Hematopoietic multipotent progenitor cell treated with erythropoietin and hydrocortisone succinate and interleukin-3 and kit ligand, for 6 days (in vitro differentiated cells): Measurements from ENCODE around the gene SNURF.
A peak's percentile ranks its signal among the peaks of the same experiment; 100 is the strongest.
"Not testable (repeated sequence)": the region's sequence is repeated elsewhere in the genome, so short reads cannot be mapped to it uniquely, and the experiment has no call there.

Experiments
- DNase-seq: peaks from one replicate; pipeline ENCODE4 v3.0.0-alpha.2; 2015

Gene SNURF, protein sequence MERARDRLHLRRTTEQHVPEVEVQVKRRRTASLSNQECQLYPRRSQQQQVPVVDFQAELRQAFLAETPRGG

DNA sequence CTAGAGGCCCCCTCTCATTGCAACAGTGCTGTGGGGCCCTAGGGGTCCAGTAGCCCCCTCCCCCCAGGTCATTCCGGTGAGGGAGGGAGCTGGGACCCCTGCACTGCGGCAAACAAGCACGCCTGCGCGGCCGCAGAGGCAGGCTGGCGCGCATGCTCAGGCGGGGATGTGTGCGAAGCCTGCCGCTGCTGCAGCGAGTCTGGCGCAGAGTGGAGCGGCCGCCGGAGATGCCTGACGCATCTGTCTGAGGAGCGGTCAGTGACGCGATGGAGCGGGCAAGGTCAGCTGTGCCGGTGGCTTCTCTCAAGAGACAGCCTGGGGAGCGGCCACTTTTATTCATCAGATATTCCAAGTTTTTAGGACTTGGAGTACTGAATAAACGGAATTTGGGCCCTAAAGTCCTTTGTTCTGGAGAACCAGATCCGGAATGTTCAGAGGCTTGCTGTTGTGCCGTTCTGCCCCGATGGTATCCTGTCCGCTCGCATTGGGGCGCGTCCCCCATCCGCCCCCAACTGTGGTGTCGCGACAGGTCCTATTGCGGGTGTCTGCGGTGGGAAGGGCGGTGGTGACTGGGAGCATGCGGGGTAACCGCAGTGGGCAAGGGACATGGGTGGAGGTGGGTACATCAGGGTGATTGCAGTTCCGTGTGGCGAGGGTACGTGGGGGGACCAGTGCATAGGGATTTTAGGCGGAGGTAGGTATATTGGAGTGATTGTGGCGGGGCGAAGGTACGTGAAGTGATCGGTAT lies at the start of gene SNURF, which contains the start of gene SNRPN:
Gene SNURF, plus strand, starts transcription at position 205 of the 748 bp plus-strand sequence. Its CDS starts 62 bp downstream, at position 267.
Gene SNRPN, plus strand, starts transcription at position 205 of the 748 bp plus-strand sequence. CDS start 19,467 bp downstream, outside the sequence.
- peak; percentile 73 for DNase-seq

DNA sequence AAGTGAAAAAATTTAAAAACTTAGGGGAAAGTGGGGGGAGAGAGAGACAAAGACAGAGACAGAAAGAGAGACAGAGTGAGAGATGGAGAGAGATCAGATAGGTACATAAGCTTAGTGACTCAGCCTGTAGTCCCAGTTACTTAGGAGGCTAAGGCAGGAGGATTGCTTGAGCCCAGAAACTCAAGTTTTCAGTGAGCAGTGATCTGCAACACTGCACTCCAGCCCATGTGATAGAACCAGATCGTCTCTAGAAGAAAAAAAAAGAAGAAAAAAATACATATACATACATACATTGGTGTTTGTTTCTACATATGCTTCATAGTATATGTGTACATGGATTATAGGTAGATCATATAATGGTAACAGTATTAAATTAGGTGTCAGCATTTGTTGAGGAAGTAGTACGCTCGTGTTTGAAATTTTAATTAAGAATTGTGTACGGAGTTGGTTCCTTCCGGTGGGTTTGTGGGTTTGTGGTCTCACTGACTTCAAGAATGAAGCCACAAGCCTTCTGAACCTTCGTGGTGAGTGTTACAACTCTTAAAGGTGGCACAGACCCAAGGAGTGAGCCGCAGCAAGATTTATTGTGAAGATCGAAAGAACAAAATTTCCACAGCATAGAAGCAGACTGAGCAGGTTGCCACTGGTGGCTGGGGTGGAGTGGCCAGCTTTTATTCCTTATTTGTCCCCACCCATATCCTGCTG lies 38.3 kb upstream of the SNURF start:
- peak; percentile 23 for DNase-seq

DNA sequence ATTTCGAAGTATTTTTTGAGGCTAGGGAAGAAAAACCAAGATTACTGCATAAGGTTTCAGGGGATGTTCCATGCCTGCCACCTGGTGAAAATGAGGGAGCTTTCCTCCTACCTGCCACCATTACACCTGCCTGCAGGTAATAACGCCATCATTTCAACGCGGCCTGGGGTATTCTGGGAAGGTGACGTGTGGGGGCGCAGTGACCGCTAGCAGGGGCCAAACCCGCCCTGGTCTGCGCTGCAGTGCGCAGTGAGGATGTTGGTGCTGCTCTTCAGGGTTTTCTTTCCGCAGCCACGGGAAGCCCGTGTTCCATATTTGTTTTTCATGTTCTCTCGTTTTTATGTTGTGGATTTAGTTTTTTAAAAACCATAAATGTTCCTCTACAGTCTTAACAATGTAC lies 37.4 kb upstream of the SNURF start:
- no peak for DNase-seq

DNA sequence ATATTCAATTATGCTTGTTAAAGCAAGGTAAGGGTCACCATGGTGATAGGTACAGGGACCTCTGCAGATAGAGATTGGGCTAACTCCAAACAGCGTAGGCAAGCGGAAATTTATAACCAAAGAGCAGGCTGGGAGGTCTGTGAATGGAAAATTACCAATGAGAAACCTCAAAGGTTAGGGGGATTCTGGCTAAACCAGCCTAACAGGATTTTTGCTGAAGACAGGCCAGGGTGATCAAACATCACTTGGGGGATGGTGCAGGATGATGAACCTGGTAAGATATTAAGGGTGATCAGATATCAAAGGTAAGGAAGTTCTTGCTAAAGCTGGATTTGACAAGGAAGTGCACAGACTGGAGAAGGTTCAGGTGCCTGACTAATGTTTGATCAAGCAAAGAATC lies 35.3 kb upstream of the SNURF start:
- no peak for DNase-seq

DNA sequence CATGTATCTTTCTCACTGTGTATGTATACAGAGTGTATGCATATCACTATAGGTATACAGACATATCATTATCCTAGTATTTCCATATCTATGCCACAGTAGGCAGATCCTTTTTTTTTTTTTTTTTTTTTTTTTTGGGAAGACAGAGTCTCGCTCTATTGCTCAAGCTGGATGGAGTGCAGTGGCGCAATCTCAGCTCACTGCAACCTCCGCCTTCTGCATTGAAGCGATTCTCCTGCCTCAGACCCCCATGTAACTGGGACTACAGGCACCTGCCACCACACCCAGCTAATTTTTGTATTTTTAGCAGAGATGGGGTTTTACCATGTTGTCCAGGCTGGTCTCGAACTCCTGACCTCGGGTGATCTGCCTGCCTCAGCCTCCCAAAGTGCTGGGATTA lies 32.0 kb upstream of the SNURF start:
- not testable (repeated sequence) for DNase-seq

DNA sequence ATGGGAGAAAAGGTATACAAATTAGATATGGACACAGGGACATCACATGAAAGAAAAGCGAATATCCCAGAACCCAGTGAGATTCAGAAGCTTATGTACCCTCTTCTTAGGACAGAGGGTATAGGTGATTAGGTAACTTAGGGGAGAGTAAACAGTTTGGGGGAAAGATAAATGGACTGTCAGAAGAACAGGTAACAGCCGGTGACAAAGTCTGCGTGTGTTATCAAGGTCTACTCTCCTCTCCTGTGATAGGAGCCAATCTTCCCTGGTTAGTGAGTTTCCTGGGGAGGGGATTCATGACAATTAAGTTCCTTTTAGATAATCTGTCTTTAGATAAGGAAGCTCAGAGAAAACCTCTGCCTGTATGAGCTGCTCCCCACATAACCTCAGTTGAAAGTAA lies 30.6 kb upstream of the SNURF start:
- no peak for DNase-seq

DNA sequence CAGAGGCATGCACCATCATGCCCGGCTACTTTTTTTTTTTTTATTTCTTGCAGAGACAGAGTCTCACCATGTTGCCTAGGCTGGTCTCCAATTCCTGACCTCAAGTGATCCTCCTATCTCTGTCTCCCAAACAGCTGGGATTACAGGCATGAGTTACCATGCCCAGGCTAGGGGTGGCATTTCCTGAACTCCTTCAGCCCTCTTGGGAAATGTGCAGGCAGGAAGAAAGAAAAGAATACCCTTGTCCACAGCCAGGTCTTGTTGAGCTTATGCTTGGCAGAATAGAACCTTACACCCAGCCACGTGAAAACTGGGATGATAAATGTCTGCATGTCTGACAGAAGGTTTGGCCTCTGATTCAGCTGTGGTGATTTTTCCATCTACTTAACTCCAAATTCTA lies 30.2 kb upstream of the SNURF start:
- DNase-seq: no peak

DNA sequence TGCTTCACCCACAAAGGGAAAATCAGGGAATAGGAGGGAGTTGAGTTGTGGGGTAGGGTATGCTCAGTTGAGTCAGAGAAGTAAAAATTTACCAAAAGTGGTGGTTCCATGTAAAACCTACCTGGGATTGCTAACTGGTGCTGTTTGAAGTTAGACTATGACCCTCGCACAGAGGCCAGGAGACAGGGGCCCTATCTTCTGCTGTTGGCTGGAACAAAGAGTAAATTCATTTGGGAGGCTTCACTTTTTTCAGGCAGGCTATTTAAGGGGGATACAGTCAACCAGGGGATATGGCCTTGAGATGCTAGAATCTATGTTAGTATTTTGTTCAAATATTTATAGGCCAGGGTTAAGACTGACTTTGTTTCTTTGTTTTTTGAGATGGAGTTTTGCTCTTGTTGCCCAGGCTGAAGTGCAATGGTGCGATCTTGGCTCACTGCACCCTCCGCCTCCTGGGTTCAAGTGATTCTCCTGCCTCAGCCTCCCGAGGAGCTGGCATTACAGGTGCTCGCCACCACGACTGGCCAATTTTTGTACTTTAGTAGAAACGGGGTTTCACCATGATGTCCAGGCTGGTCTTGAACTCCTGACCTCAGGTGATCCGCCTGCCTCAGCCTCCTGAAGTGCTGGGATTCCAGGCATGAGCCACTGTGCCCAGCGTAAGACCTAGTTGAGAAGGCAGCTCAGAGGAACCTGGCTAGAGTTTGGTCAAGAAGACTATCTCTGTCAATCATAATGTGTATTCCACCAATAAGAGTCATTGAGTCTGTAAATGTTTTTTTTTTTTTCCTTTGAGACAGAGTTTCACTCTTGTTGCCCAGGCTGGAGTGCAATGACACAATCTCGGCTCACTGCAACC lies 22.7 kb upstream of the SNURF start:
- not testable (repeated sequence) for DNase-seq

DNA sequence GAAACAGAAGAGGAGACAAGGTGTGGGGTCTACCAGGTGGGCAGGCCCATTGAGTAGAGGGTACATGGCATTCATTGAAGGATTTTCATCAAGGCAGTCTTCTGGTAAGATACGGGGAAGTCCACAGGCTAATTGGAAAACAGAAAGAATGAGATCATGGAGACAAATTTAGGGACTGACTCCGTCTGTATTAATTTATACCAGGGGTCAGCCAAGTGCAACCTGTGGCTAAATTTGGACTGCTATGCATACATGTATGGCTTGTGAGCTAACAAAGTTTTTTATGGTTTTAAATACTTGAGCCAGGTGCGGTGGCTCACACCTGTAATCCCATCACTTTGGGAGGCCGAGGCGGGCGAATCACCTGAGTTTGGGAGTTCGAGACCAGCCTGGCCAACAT lies 21.1 kb upstream of the SNURF start:
- DNase-seq: no peak

DNA sequence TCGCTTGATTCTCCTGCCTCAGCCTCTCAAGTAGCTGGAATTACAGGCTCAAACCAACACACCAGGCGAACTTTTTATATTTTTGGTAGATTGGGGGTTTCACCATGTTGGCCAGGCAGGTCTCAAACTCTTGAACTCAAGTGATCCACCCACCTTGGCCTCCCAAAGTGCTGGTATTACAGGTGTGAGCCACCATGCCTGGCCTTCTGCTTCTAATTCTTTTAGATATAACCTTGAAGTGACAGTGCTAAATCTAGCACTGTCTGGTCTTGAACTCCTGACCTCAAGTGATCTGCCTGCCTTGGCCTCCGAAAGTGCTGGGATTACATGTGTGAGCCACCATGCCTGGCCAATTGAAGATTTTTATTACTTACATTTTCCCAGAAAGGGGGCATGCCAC lies 16.6 kb upstream of the SNURF start:
- DNase-seq: not testable (repeated sequence)

DNA sequence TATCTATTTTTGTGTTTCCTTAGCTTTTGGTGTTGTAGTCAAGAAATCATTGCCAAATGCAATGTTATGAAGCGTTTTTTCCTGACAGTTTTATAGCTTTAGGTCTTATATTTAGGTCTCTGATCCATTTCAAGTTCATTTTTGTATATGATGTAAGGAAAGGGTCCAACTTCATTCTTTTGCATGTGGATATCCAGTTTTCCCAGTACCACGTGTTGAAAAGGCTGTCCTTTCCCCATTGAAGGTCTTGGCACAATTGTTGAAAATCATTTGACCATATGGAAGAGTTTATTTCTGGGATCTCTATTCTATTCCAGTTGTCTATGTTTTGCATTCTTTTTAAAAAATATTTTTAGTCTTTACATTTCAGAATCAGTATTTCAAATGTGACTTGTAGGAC lies 14.6 kb upstream of the SNURF start:
- DNase-seq: no peak

DNA sequence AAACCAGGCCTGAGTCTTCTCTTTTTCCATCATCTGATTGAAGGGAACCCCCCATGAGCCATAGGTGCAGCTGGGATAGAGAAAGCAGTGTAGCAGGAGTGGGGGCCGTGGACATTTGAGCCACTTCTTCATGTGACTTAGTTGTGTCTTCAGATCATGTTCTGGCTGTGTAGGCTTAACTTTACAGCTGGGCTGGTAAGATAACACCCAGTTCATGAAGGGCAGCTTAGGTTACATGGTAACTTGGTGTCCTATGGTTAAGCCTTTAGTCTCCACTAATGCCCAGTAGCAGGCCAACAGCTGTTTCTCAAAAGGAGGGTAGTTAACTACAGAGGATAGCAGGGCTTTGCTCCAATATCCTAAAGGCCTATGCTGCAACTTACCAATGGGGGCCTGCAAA lies 11.4 kb upstream of the SNURF start:
- DNase-seq: no peak

DNA sequence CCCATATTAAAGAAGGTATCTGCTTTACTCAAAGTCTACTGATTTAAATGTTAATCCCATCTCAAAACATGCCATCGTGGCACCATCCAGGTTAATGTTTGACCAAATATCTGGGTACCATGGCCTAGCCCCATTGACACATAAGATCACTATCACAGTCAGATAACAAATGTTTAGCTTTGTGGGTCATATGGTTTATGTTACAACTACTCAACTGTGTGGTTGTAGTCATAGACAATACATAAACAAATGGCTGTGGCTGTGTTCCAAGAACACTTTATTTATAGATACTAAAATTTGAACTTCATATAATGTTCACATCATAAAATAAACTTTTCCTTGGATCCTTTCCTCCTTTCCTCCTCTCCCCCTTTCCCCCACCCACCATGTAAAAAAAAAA lies 9.8 kb upstream of the SNURF start:
- DNase-seq: no peak

DNA sequence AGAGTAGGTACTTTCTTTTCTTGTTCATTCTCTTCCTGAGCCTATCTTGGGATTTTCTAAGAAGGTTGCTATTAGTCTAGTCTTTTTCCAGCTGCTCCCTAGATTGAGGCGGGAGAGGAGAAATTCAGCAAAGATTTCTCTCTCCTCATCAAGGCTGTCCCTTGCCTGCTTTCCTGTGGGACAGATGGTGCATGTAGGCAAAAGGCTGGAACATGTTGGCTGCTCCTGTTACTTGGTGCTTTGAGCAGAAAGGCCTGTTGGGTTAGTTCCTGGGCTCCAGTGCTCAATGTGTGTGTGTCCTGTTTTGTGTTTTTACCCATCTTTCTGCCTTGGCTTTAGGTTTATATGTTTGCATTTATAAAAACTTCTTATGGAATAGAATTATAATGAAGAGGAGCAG lies 9.1 kb upstream of the SNURF start:
- DNase-seq: no peak

DNA sequence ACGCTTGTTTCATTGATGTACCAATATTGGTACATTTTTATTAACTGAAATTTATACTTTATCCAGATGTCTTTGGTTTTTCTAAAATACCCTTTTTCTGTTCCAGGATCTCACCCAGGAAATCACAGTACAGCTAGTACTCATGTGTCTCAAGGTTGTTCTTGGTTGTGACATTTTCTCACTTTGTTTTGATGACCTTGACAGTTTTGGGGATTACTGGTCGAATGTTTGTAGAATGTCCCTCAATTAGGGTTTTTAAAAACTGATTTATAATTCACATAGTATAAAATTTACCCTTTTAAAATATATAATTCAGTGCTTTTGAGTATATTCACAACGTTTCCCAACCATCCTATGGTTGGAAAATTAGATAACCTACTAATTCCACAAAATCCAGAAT lies 6.3 kb upstream of the SNURF start:
- no peak for DNase-seq

DNA sequence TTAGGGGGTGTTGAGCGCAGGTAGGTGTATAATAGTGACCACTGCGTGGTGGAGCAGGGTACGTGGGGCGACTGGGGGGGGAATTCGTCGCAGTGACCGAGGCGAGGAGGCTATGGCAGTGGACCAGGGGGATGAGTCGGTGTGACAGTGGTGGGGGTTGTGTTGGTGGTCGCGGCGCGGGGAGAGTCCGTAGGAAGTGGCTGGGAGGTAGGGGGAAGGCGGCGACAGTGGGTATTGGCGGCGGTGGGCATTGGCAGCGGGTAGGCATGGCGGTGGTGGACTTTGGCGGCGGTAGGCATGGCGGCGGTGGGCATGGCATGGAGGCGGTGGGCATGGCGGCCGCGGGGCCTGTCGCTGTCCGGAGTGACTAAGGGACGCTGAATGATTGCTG lies 739 bp downstream of the SNURF start:
- peak; percentile 10 for DNase-seq

DNA sequence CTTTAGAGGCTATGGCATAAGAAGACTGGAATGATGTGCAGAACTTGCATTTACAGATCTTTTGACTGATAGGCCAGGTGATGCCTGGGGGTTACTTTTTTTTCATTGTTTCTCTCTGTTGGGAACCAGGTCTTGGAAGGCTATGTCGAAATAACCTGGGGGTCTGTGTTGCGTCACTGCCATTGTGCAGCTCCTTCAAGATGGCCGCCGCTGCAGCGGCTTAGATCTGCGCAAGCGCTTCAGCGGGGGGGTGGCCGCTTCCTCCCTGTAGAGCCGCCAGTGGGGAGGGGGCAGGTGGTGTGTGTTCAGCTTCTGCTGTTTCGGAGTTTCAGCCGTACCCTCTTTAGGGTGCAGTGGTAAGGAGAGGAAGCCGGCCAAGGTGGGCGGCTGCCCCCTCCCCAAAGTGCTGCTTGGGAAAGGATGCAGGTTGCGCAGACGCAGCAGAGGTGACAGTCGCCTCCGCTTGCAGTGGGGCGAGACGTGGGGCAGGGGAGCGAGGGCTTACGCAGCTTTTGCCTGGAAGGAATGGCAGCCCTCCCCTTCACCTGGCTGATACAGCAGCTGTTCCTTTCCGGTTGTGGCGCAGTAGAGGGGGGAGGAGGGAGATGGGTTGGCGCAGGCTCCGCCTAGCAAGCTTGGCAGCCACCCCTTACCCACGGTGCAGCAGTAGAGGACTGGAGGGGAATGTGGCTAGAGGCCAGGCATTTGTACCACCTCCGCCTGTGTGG lies 1.5 kb downstream of the SNURF start:
- peak; percentile 79 for DNase-seq

DNA sequence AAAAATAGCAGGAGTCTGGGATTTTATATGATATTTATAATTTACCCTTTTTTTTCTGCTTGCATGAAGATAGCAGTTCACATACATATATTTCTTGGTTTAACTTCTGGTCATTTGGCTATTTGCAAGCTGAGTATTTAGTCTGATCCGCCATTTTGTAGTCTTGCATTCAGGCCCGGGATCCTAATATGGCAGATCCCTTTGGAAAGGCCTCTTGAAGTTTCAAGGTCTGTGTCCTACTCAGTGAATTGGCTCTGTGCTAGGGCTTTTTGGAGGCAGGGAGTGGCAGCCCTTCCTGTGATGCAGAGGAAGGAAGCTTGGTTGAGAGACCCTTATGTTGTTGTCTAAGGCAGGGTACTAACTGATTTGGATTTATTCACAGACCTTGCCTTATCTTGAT lies 2.9 kb downstream of the SNURF start:
- DNase-seq: no peak

DNA sequence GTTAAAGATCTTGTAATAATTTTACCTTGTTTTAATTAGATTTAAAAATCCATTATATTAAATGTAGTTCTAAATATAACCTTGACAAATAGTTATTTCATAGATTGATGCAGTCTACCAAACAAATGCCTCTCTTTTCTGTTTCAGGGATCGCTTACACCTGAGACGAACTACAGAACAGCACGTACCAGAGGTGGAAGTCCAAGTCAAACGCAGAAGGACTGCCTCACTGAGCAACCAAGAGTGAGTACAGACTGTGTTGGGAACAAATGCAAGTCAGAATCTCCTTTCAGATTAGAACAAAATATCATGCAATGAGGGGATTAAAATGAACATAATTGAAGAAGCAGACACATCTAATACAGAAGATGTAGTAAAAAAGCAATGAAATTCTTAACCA lies 7.2 kb downstream of the SNURF start:
- no peak for DNase-seq

DNA sequence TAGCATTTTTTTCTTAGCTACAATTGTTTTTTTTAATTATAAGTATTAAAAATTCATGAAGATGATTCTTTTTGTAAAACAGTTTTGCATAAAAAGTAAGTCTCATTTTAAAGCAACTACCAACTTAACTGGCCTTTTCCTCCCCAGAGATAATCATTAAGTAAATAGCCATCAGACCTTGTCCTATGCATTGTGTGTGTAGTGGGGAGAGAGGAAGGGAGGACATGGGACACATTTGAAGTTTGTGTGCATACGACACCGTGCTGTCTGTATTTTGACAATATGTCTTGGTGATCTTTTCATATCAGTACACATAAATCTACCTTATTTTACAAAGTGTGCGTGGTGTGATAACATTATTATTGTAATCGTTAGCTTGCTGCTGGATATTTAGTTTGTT lies 8.1 kb downstream of the SNURF start:
- DNase-seq: no peak

DNA sequence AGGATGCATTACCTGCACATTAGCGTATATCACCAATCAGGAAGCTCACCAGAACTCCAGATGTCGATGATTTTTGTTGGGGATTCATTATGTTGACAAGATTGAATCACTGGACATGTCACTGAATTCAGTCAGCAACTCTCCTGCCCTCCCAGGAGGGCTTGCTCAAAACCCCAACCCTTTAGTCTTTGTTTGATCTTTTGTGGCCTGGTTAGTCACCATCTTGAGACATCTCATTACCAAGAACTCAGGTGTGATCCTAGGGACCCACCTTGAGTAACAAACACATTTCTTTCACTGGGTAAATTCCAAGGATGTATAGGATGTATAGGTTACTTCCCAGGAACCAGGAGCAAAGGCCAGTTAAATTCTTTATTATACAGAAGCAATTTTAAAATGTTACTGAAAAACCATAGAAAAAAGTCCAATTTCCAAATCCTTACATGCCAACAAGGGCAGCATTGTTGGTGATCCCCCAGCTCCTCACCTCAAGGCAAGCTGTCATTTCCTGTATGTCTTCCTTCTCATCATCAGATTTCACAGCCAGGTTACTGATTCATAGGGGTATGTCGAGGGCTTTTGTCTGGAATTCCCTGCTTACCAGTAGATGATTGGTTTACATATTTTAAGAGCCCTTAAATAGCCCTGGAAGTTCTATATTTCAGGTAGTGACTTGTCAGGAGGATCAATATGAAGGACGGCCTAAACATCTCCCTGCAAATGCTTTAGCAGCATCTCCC lies 11.7 kb downstream of the SNURF start:
- no peak for DNase-seq

DNA sequence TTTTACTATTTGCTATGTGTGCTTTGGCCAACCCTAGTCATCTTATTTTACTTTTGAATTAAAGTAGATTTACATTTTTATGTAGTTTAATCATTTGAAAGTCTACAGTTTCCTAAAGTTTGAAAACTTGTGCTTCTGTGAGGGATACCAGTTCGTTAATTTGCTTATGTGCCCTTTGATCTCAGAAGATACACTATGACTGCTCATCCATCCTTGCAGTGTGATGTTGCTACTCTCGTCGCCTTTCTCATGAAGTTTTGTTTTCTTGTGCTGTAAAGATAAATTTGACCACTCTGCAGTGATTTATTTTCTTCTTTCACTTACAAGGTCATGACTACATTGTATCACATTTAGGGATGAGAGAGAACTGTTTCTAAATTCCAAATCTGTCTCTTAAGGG lies 16.3 kb downstream of the SNURF start:
- no peak for DNase-seq
